ENCODE measurements around the gene GIT2. TPM values are rescaled to one million over a fixed set of nuclear protein-coding genes. Genes with fewer than 3 reads are reported as not detected.

The GIT2 gene
- total RNA-seq, 1 donor from 2014 or later = 38.4 TPM

GRCh38 chr12:109972821-109973220 is 23.3 kb downstream of the GIT2 start:
- Mint-ChIP-seq H3K27ac (no peak overlapping the region), H3K36me3 (peaks cover 26% of the 10 kb centered on the region), H3K9me3 (no peaks in the 10 kb centered on the region), H3K27me3 (no peaks in the 10 kb centered on the region), H3K4me1 (ENCODE audit: unreplicated experiment) (no peaks in the 10 kb centered on the region), H3K4me3 (no peak overlapping the region)
- no peak for TF ChIP-seq CTCF (conservative IDR thresholded peaks at IDR 0.05)
- no peak for DNase-seq (ENCODE audit: extremely low spot score, unreplicated experiment)

DNA sequence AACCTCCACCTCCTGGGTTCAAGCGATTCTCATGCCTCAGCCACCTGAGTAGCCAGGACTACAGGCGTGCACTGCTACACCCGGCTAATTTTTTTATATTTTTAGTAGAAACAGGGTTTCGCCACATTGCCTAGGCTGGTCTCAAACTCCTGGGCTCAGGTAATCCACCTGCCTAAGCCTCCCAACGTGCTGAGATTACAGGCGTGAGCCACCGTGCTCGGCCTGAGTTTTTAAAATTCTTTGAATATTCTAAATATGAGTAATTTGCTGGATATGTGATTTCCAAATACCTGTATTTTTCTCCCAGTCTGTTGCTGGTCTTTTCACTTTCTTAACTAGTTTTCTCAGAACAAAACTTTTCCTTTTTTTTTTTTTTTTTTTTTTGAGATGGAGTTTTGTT is 27.4 kb downstream of the GIT2 start:
- no peaks in the 10 kb centered on the region for H3K4me1 Mint-ChIP-seq (ENCODE audit: unreplicated experiment)
- no peak overlapping the region for H3K4me3 Mint-ChIP-seq
- no peaks in the 10 kb centered on the region for H3K9me3 Mint-ChIP-seq
- DNase-seq (ENCODE audit: extremely low spot score, unreplicated experiment) = no peak
- no peaks in the 10 kb centered on the region for H3K27me3 Mint-ChIP-seq
- H3K27ac Mint-ChIP-seq = no peak overlapping the region
- peaks cover 29% of the 10 kb centered on the region for H3K36me3 Mint-ChIP-seq
- TF ChIP-seq CTCF (conservative IDR thresholded peaks at IDR 0.05) = no peak

DNA sequence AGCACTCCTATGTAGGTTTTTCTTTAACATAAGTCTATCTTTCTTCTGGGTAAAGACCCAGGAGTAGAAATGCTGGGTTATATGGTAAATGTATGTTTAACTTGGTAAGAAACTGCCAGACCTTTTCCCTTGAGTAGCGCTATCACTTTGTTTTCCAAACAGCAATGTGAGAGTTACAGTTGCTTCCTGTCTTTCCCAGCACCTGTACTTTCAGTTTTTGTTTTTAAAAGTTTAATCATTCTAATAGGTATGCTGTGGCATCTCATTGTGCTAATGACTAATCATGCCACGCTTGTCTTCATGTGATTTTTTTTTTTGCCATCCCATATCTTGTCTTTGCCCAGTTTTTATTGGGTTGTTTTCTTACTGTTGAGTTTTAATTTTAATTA is 28.1 kb downstream of the GIT2 start:
- H3K9me3 Mint-ChIP-seq = no peaks in the 10 kb centered on the region
- no peak for TF ChIP-seq CTCF (conservative IDR thresholded peaks at IDR 0.05)
- no peak overlapping the region for H3K4me3 Mint-ChIP-seq
- H3K27ac Mint-ChIP-seq = peak overlapping the region; percentile 50
- no peak for DNase-seq (ENCODE audit: extremely low spot score, unreplicated experiment)
- H3K27me3 Mint-ChIP-seq = no peaks in the 10 kb centered on the region
- peaks cover 30% of the 10 kb centered on the region for H3K36me3 Mint-ChIP-seq
- no peaks in the 10 kb centered on the region for H3K4me1 Mint-ChIP-seq (ENCODE audit: unreplicated experiment)

- no peak for TF ChIP-seq CTCF (conservative IDR thresholded peaks at IDR 0.05)
- no peak for DNase-seq (ENCODE audit: extremely low spot score, unreplicated experiment)
- H3K4me1 Mint-ChIP-seq (ENCODE audit: unreplicated experiment) = no peaks in the 10 kb centered on the region
- H3K27me3 Mint-ChIP-seq = no peaks in the 10 kb centered on the region
- no peaks in the 10 kb centered on the region for H3K9me3 Mint-ChIP-seq
- H3K27ac Mint-ChIP-seq = peak overlapping the region; percentile 50
- H3K4me3 Mint-ChIP-seq = no peak overlapping the region
- H3K36me3 Mint-ChIP-seq = peaks cover 31% of the 10 kb centered on the region
Measured at GRCh38 chr12:109967383-109968031, 28.7 kb downstream of the GIT2 start.

- Mint-ChIP-seq H3K36me3 (peaks cover 26% of the 10 kb centered on the region), H3K27me3 (no peaks in the 10 kb centered on the region), H3K9me3 (no peaks in the 10 kb centered on the region), H3K4me3 (no peak overlapping the region), H3K27ac (no peak overlapping the region), H3K4me1 (ENCODE audit: unreplicated experiment) (no peaks in the 10 kb centered on the region)
- no peak for TF ChIP-seq CTCF (conservative IDR thresholded peaks at IDR 0.05)
- no peak for DNase-seq (ENCODE audit: extremely low spot score, unreplicated experiment)
Measured at GRCh38 chr12:109966546-109966945, 29.6 kb downstream of the GIT2 start.

Measured in type B pancreatic cell (in vitro differentiated cells).